ENCODE data around the gene OR52B2.

Gene OR52B2

GRCh38 chr11:6202041-6202440 lies 31.9 kb upstream of the OR52B2 start:
- Histone ChIP-seq H3K27ac (ENCODE audit: low read length) (no peak overlapping the region), H3K9me3 (ENCODE audit: control insufficient read depth in 2 of 2, low read length in 2 of 2) (no peaks in the 10 kb centered on the region), H3K4me3 (ENCODE audit: low read length in 2 of 2) (no peak overlapping the region), H3K4me1 (ENCODE audit: control insufficient read depth, insufficient read depth, low read length) (no peaks in the 10 kb centered on the region), H3K36me3 (ENCODE audit: control insufficient read depth in 2 of 2, insufficient read depth in 2 of 2, low read length in 2 of 2) (peaks cover 2 to 7% of the 10 kb centered on the region in 2 donors), H3K27me3 (ENCODE audit: control insufficient read depth in 1 of 2, insufficient read depth in 2 of 2, low read length in 2 of 2) (no peaks in the 10 kb centered on the region), H3K9ac (ENCODE audit: low read length in 2 of 2) (no peak overlapping the region)

DNA sequence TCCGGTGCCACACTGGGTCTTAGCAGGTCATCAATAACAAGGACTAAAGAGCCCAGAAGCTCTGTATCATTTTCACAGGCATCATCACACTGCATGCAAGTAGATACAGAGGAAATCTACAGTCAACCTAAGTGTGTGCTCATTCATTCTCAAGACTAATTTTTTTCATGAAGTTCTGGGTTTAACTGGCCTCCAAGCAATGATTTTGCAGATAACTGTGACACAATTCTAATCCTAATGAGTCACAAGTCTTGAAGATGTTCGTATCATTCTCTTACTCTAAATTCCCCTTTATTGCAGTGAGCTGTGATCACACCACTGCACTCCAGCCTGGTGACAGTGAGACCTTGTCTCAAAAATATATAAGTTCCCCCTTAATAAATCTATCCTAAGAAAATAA lies 31.4 kb upstream of the OR52B2 start:
- H3K36me3 ChIP-seq (ENCODE audit: control insufficient read depth in 2 of 2, insufficient read depth in 2 of 2, low read length in 2 of 2): peaks cover 2 to 7% of the 10 kb centered on the region in 2 donors
- H3K9me3 ChIP-seq (ENCODE audit: control insufficient read depth in 2 of 2, low read length in 2 of 2): no peaks in the 10 kb centered on the region
- no peak overlapping the region for H3K4me3 ChIP-seq (ENCODE audit: low read length in 2 of 2)
- H3K9ac ChIP-seq (ENCODE audit: low read length in 2 of 2): no peak overlapping the region
- no peaks in the 10 kb centered on the region for H3K27me3 ChIP-seq (ENCODE audit: control insufficient read depth in 1 of 2, insufficient read depth in 2 of 2, low read length in 2 of 2)
- H3K4me1 ChIP-seq (ENCODE audit: control insufficient read depth, insufficient read depth, low read length): no peaks in the 10 kb centered on the region
- no peak overlapping the region for H3K27ac ChIP-seq (ENCODE audit: low read length)

- Histone ChIP-seq H3K9ac (ENCODE audit: low read length in 2 of 2) (no peak overlapping the region), H3K36me3 (ENCODE audit: control insufficient read depth in 2 of 2, insufficient read depth in 2 of 2, low read length in 2 of 2) (peaks cover 2 to 7% of the 10 kb centered on the region in 2 donors), H3K27ac (ENCODE audit: low read length) (no peak overlapping the region), H3K4me3 (ENCODE audit: low read length in 2 of 2) (no peak overlapping the region), H3K4me1 (ENCODE audit: control insufficient read depth, insufficient read depth, low read length) (no peaks in the 10 kb centered on the region), H3K27me3 (ENCODE audit: control insufficient read depth in 1 of 2, insufficient read depth in 2 of 2, low read length in 2 of 2) (no peaks in the 10 kb centered on the region), H3K9me3 (ENCODE audit: control insufficient read depth in 2 of 2, low read length in 2 of 2) (no peaks in the 10 kb centered on the region)
Measured at GRCh38 chr11:6200975-6201374, 30.8 kb upstream of the OR52B2 start.

DNA sequence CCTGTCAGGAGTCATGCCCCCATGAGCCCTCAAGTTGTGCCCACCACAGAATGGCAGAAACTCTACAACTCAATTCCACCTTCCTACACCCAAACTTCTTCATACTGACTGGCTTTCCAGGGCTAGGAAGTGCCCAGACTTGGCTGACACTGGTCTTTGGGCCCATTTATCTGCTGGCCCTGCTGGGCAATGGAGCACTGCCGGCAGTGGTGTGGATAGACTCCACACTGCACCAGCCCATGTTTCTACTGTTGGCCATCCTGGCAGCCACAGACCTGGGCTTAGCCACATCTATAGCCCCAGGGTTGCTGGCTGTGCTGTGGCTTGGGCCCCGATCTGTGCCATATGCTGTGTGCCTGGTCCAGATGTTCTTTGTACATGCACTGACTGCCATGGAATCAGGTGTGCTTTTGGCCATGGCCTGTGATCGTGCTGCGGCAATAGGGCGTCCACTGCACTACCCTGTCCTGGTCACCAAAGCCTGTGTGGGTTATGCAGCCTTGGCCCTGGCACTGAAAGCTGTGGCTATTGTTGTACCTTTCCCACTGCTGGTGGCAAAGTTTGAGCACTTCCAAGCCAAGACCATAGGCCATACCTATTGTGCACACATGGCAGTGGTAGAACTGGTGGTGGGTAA lies 29.2 kb upstream of the OR52B2 start, which contains the start of gene OR52W1:
TSS of gene OR52W1 (plus strand) at position 51 of the 637 bp plus-strand sequence. CDS start at position 51, 0 bp downstream.
- no peaks in the 10 kb centered on the region for H3K9me3 ChIP-seq (ENCODE audit: control insufficient read depth in 2 of 2, low read length in 2 of 2)
- no peaks in the 10 kb centered on the region for H3K27me3 ChIP-seq (ENCODE audit: control insufficient read depth in 1 of 2, insufficient read depth in 2 of 2, low read length in 2 of 2)
- peaks cover 0 to 3% of the 10 kb centered on the region in 2 donors for H3K36me3 ChIP-seq (ENCODE audit: control insufficient read depth in 2 of 2, insufficient read depth in 2 of 2, low read length in 2 of 2)
- H3K27ac ChIP-seq (ENCODE audit: low read length): no peak within 1 kb of the TSS
- no peak within 1 kb of the TSS for H3K9ac ChIP-seq (ENCODE audit: low read length in 2 of 2)
- no peak within 1 kb of the TSS for H3K4me3 ChIP-seq (ENCODE audit: low read length in 2 of 2)
- no peaks in the 10 kb centered on the region for H3K4me1 ChIP-seq (ENCODE audit: control insufficient read depth, insufficient read depth, low read length)

DNA sequence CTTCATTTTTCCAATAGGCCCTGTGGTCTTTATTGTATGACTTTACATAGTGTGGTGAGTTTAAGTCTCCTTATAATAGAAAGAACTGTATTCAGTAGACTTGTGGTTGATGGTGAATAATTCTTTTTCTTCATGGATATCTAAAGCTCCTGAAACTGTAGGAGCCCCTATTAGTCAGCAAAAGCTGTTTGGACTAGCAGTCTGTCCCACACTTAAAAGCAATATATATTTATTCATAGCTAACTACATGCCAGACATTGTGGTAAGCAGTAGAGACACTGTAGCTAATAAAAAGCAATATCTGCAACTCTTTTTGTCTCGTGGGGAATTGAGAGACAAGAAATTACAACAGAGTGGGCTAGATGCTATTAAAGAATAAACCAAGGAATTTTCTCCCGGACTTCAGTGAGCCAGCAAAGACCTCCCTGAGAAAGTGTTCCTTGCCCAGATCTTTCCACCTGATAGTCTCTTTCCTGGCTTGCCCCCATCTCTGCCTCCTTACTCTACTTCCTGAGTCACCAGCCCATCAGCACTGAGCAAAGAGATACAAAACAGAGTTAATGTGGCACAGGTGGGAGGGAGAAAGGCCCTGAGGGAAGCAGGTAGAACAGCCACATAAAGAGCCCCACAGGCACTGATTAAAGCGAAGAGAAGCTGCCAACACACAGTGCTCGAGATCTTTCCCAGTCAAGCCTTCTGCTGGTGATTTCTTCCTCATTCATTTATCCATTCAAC lies 27.5 kb upstream of the OR52B2 start:
- Histone ChIP-seq H3K27me3 (ENCODE audit: control insufficient read depth in 1 of 2, insufficient read depth in 2 of 2, low read length in 2 of 2) (no peaks in the 10 kb centered on the region), H3K9ac (ENCODE audit: low read length in 2 of 2) (no peak overlapping the region), H3K9me3 (ENCODE audit: control insufficient read depth in 2 of 2, low read length in 2 of 2) (no peaks in the 10 kb centered on the region), H3K27ac (ENCODE audit: low read length) (no peak overlapping the region), H3K4me1 (ENCODE audit: control insufficient read depth, insufficient read depth, low read length) (no peaks in the 10 kb centered on the region), H3K4me3 (ENCODE audit: low read length in 2 of 2) (no peak overlapping the region), H3K36me3 (ENCODE audit: control insufficient read depth in 2 of 2, insufficient read depth in 2 of 2, low read length in 2 of 2) (no peaks in the 10 kb centered on the region)

GRCh38 chr11:6196396-6196795 lies 26.3 kb upstream of the OR52B2 start:
- Histone ChIP-seq H3K4me1 (ENCODE audit: control insufficient read depth, insufficient read depth, low read length) (no peaks in the 10 kb centered on the region), H3K9ac (ENCODE audit: low read length in 2 of 2) (no peak overlapping the region), H3K27me3 (ENCODE audit: control insufficient read depth in 1 of 2, insufficient read depth in 2 of 2, low read length in 2 of 2) (no peaks in the 10 kb centered on the region), H3K27ac (ENCODE audit: low read length) (no peak overlapping the region), H3K36me3 (ENCODE audit: control insufficient read depth in 2 of 2, insufficient read depth in 2 of 2, low read length in 2 of 2) (no peaks in the 10 kb centered on the region), H3K9me3 (ENCODE audit: control insufficient read depth in 2 of 2, low read length in 2 of 2) (no peaks in the 10 kb centered on the region), H3K4me3 (ENCODE audit: low read length in 2 of 2) (no peak overlapping the region)

DNA sequence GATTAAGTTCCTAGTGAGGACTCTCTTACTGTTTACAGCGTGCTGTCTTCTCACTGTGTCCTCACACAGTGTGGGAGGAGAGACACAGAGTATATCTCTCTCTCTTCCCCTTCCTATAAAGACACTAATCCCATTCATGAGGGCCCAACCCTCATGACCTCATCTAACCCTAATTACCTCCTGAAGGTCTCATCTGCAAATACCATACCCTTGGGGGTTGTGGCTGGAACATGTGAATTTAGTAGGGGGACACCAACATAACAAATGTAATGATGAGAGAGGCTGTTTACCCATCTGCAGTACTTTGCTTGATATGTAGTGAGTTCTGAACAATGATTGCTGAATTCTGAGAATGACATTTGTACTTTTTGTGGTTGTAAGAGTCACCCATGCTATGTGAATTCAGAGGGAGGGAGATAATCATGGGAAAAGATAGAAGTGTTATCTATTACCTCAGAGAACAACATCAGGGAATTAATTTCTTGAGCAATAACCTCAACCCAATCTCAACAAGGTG lies 24.0 kb upstream of the OR52B2 start:
- Histone ChIP-seq H3K4me3 (ENCODE audit: low read length in 2 of 2) (no peak overlapping the region), H3K9me3 (ENCODE audit: control insufficient read depth in 2 of 2, low read length in 2 of 2) (no peaks in the 10 kb centered on the region), H3K27me3 (ENCODE audit: control insufficient read depth in 1 of 2, insufficient read depth in 2 of 2, low read length in 2 of 2) (no peaks in the 10 kb centered on the region), H3K9ac (ENCODE audit: low read length in 2 of 2) (no peak overlapping the region), H3K4me1 (ENCODE audit: control insufficient read depth, insufficient read depth, low read length) (no peaks in the 10 kb centered on the region), H3K36me3 (ENCODE audit: control insufficient read depth in 2 of 2, insufficient read depth in 2 of 2, low read length in 2 of 2) (no peaks in the 10 kb centered on the region), H3K27ac (ENCODE audit: low read length) (no peak overlapping the region)

DNA sequence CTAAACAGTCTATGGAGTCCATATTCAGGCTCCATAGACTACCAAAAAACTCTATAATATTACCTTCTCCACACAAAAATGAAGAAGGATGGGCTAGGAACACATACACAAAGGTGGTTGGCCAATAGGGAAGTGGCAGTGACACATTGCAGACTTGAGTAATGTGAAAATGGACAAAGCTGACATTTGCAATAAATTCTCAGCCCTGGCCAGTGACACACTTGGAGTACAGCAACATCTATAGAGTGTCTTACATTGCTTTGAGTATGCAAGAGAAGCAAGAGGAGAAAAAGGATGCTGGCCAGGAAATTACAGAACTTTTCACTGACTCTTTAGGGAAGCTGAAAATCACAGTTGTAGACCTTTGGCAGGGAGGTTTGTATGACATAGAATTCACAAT lies 21.6 kb upstream of the OR52B2 start:
- Histone ChIP-seq H3K4me3 (ENCODE audit: low read length in 2 of 2) (no peak overlapping the region), H3K27me3 (ENCODE audit: control insufficient read depth in 1 of 2, insufficient read depth in 2 of 2, low read length in 2 of 2) (no peaks in the 10 kb centered on the region), H3K27ac (ENCODE audit: low read length) (no peak overlapping the region), H3K4me1 (ENCODE audit: control insufficient read depth, insufficient read depth, low read length) (no peaks in the 10 kb centered on the region), H3K9me3 (ENCODE audit: control insufficient read depth in 2 of 2, low read length in 2 of 2) (no peaks in the 10 kb centered on the region), H3K9ac (ENCODE audit: low read length in 2 of 2) (no peak overlapping the region), H3K36me3 (ENCODE audit: control insufficient read depth in 2 of 2, insufficient read depth in 2 of 2, low read length in 2 of 2) (no peaks in the 10 kb centered on the region)

DNA sequence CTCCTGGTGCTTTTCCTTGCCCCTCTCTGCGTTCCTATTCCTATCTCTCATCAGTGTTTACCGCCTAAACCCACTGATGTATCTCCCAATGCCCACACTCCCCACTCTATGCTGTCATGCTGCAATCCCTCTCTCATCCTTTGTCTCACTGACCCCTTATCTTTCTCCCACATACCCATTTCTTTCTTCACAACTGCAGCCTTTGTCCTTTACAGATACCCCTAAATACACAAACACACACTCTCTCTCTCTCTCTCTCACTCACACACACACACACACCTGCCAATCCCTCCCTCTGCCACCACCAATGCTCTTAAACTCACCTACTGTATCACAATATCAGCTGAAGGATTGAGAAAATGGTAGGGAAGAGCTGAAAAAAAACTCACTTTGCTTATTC lies 5.3 kb upstream of the OR52B2 start:
- Histone ChIP-seq H3K36me3 (ENCODE audit: control insufficient read depth in 2 of 2, insufficient read depth in 2 of 2, low read length in 2 of 2) (no peaks in the 10 kb centered on the region), H3K27ac (ENCODE audit: low read length) (no peak overlapping the region), H3K27me3 (ENCODE audit: control insufficient read depth in 1 of 2, insufficient read depth in 2 of 2, low read length in 2 of 2) (no peaks in the 10 kb centered on the region), H3K9ac (ENCODE audit: low read length in 2 of 2) (no peak overlapping the region), H3K4me1 (ENCODE audit: control insufficient read depth, insufficient read depth, low read length) (no peaks in the 10 kb centered on the region), H3K9me3 (ENCODE audit: control insufficient read depth in 2 of 2, low read length in 2 of 2) (no peaks in the 10 kb centered on the region), H3K4me3 (ENCODE audit: low read length in 2 of 2) (no peak overlapping the region)

DNA sequence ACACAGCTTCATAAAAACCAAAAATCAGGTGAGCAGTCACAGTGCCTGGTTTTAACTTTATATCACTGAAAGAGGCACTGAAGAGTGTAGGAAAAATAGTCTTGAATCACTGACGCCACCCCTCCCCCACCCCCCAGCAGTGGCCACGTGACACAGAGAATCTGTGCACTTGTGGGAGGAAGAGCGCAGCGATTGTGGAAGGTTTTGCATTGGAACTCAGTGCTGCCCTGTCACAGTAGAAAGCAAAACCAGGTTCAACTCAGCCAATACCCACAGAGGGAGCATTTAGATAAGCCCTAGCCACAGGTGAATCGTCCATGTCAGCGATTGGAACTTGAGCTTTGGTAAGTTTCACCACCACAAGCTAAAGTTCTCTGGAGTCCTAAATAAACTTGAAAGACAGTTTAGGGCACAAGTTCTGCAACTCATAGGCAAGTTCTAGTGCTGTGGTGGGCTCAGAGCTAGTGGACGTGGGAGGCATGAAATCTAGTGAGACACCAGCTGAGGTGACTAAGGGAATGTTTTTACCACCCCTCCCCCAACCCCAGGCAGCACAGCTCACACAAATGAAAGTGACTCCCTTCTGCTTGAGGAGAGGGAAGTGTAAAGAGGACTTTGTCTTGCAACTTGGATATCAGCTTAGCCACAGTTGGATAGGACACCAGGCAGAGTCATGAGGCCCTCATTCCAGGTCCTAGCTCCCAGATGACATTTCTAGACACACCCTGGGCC lies 13.3 kb downstream of the OR52B2 start:
- Histone ChIP-seq H3K4me3 (ENCODE audit: low read length in 2 of 2) (no peak overlapping the region), H3K27me3 (ENCODE audit: control insufficient read depth in 1 of 2, insufficient read depth in 2 of 2, low read length in 2 of 2) (no peaks in the 10 kb centered on the region), H3K36me3 (ENCODE audit: control insufficient read depth in 2 of 2, insufficient read depth in 2 of 2, low read length in 2 of 2) (no peaks in the 10 kb centered on the region), H3K4me1 (ENCODE audit: control insufficient read depth, insufficient read depth, low read length) (no peaks in the 10 kb centered on the region), H3K9me3 (ENCODE audit: control insufficient read depth in 2 of 2, low read length in 2 of 2) (no peaks in the 10 kb centered on the region), H3K27ac (ENCODE audit: low read length) (no peak overlapping the region), H3K9ac (ENCODE audit: low read length in 2 of 2) (no peak overlapping the region)

All from stomach smooth muscle (tissue), 2 donors.